Dedifferentiated amniotic fluid mesenchymal stem cell (primary cell): ENCODE results near the gene AIRE.

Experiments used
- DNase-seq: peaks from one replicate; pipeline ENCODE4 v3.0.0-alpha.2; 2016; ENCODE audit errors: extremely low spot score

AIRE gene

GRCh38 chr21:44324854-44325107 is 39.1 kb downstream of the AIRE start:
- DNase-seq, result no peak

GRCh38 chr21:44325386-44326271 is 40.0 kb downstream of the AIRE start:
- no peak for DNase-seq

DNA sequence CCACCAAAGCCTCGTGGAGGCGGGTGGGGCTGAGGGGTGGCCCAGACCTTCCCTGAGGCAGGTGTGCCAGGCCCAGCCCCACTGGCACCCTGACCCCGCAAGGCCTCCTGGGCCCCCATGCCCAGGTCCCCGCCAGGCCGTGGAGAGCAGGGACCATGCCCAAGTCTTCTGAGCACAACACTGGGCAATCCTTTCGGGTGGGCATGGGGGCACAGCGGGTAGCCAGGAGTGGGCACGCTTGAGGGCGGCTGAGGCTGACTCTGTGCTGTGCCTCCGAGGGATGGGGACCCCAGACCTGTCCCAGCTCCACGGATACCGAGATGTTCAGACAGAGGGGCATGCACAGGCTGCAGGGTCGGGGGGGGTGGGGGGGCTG is 40.6 kb downstream of the AIRE start:
- no peak for DNase-seq

- no peak for DNase-seq
Observed at GRCh38 chr21:44326716-44327602, 41.3 kb downstream of the AIRE start.

- DNase-seq, result no peak
Observed at GRCh38 chr21:44327603-44327974, 41.9 kb downstream of the AIRE start.

- no peak for DNase-seq
Observed at GRCh38 chr21:44328242-44328895, 42.7 kb downstream of the AIRE start.

- no peak for DNase-seq
Observed at GRCh38 chr21:44329086-44329889, 43.6 kb downstream of the AIRE start.

DNA sequence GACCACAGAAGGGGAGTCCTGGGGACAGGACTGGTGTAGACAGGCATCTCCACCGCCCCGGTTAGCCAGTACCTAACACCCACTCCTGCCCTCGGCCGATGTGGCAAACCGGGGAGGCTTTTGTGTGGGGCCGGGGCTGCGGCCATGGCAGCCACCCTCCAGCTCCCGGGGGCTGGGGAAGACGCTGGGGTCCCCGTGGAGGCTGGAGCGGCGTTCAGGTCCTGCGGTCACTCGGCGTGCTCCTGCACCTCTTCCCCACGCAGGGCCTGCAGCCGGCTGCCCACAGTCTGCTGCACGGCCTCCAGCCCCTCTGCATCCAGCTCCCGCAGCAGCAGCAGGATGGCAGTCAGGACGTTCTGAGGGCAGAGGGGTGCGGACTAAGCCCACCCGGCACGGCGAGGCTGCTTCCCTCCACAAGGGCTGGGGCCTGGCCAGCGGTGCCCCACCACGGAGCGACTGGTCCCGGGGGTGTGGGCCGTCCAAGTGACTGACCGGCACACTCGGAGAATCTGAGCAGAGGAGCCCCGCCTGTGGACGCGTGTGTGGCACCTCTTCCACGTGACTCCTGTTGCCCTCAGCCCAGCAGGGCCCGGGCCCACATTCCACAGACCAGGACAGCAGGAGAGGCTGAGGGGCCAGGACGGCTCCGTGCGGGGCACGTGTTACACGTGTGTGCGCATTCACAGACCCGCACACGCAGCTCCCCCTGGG is 44.5 kb downstream of the AIRE start:
- DNase-seq, result no peak

DNA sequence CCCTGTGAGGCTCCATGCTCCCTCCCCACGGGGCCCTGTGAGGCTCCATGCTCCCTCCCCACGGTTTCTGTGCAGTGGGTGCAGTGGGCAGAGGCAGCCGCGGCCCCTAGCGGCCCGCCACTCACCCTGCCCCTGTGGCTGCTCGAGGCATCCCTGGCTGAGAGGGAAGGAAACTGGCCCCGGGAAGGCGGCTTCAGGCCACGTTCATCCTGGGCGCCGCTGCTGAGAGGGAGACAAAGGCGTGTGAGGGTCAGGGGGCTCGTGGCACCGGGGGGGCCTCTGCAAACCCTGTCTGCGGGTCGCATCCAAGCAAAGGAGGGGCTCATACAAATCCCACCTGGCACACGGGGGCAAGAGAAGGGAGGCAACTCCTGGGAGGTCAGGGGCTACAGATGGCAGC is 45.0 kb downstream of the AIRE start:
- DNase-seq, result no peak

GRCh38 chr21:44331209-44331608 is 45.5 kb downstream of the AIRE start:
- DNase-seq, result no peak

DNA sequence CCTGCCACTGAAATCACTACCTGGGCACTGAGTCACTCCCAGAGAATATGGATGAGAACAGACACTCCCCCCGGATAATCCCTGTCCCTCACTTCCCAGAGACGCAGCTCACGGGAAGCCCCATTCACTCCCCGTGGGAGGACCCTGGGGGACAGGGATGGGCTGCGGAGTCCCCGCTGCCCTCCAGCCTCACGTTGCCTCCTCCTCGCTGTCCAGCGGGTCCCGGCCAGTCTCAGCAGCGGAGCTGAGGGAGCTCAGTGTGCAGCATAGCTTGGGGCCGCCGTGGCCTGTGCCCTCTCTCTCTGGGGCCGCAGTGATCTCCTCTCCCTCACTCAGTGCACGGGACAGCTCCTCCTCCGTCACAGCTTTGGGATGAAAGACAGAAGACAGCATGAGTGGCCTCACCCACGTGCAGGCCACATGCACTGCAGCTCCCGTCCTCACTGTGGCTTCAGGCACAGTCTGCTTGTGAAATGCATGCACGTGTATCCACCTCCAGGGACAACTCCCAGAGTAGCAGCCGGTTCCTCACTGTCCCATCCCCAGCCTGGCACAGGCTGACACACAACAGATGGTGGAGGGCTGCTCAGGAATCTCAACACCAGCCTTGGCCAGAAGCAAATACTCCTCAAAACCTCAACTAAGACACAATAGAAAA is 46.1 kb downstream of the AIRE start:
- no peak for DNase-seq

DNA sequence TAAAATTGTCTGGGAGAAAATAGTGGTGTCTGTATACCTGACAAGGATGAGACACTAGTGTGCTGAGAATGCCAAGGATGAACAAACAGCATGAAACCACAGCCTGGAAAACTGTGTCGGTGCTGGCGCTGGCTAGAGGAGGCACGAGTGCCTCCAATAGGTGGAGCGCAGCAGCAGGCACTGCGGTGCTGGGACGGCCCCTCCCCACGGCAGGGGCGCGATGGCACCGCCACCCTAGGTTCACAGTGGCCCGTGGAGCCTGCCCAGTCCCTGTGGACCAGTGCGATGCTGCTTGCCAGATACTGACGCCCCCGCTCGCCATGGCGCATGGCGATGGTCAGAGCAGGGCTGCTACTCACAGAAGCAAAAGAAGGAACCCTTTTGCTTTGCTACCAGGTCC is 46.7 kb downstream of the AIRE start:
- no peak for DNase-seq

- no peak for DNase-seq
Observed at GRCh38 chr21:44332965-44333364, 47.3 kb downstream of the AIRE start.

GRCh38 chr21:44333509-44334328 is 48.0 kb downstream of the AIRE start:
- DNase-seq, result no peak

GRCh38 chr21:44334329-44335030 is 48.8 kb downstream of the AIRE start:
- DNase-seq, result no peak

DNA sequence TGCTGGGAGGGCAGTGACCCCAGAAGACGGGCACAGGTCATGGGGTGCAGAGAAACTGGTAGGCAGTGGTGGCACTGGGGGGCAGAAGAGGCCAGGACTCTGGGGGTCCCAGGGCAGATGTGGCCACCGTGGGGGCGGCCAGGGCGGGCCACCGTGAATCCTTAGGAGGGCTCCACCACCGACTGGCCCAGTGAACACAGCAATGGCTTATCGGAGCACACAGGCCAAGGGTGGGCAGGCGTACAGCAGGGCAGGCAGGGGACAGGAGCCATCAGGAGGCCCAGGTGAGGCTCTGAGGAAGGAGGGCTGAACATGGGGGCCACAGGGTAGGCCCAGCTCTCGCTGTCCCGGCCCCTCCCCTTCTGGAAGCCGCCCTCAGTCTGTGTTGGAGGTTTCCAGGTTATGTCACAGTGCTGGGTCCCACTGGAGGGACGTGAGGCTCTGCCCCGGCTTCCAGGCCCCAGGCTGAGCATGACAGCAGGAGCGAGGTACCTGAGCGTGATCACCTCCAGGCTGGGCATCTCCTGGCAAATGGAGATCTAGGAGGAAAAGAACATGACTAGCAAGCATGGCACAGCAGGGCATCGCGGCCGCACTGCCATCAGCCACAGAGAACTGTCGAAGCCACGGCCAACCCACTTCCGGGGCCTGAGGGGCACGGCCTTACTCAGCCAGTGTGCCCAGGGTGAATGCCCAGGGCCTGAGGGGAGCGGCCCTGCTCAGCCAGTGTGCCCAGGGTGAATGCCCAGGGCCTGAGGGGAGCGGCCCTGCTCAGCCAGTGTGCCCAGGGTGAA is 49.8 kb downstream of the AIRE start:
- DNase-seq, result no peak

DNA sequence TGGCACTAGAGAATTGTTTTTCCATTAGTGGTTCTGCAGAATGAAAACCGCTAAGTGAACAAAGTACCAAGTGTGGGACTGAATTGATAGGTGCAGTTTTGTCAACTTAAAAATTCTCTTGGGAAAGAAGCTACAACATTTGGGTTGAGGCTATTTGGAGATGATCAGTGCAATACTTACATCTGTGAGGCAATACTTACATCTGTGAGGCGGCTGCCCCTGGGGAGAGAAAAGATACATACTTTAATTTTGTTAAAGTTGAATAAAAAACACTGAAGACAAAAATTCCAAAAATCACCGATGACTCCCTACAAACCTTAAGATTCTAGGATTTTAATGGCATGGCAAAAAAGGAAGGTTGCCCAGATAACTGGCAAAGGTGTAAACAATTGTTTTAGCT is 51.8 kb downstream of the AIRE start:
- no peak for DNase-seq
